ENCODE data around the gene SPRR2A.

Gene SPRR2A

DNA sequence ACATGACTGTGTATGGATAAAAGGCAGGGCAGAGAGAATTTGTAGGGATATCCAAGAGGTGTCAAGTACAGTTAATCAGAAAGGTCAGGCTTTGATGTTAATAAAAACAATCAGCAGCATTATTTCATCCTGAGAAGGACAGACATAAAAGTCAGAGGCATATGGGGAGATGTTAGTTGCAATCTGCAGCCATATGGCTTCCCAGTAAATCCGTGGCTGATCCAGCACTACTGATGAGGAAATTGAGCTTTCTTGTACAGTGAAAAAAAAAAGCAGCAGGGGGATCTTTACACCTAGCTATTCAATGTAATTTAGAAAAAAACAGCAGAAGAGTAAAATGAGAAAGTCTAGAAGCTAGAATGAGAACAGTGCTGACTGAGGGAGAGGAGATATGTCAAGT, 28.5 kb downstream of the SPRR2A start:
- no peak for DNase-seq (ENCODE audit: low read depth in 1 of 2, low spot score in 1 of 2)
- Histone ChIP-seq H3K27me3 (ENCODE audit: insufficient read depth, poor library complexity, severe bottlenecking) (no peaks in the 10 kb centered on the region), H3K27ac (replicated peaks) (no peak overlapping the region), H3K4me3 (replicated peaks; ENCODE audit: insufficient read depth, low read length) (no peak overlapping the region)
- TF ChIP-seq, protein P1, sequence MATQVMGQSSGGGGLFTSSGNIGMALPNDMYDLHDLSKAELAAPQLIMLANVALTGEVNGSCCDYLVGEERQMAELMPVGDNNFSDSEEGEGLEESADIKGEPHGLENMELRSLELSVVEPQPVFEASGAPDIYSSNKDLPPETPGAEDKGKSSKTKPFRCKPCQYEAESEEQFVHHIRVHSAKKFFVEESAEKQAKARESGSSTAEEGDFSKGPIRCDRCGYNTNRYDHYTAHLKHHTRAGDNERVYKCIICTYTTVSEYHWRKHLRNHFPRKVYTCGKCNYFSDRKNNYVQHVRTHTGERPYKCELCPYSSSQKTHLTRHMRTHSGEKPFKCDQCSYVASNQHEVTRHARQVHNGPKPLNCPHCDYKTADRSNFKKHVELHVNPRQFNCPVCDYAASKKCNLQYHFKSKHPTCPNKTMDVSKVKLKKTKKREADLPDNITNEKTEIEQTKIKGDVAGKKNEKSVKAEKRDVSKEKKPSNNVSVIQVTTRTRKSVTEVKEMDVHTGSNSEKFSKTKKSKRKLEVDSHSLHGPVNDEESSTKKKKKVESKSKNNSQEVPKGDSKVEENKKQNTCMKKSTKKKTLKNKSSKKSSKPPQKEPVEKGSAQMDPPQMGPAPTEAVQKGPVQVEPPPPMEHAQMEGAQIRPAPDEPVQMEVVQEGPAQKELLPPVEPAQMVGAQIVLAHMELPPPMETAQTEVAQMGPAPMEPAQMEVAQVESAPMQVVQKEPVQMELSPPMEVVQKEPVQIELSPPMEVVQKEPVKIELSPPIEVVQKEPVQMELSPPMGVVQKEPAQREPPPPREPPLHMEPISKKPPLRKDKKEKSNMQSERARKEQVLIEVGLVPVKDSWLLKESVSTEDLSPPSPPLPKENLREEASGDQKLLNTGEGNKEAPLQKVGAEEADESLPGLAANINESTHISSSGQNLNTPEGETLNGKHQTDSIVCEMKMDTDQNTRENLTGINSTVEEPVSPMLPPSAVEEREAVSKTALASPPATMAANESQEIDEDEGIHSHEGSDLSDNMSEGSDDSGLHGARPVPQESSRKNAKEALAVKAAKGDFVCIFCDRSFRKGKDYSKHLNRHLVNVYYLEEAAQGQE (IDR thresholded peaks at IDR 0.05; ENCODE audit: insufficient replicate concordance, low read depth) = no peak
- TF ChIP-seq, protein P2, sequence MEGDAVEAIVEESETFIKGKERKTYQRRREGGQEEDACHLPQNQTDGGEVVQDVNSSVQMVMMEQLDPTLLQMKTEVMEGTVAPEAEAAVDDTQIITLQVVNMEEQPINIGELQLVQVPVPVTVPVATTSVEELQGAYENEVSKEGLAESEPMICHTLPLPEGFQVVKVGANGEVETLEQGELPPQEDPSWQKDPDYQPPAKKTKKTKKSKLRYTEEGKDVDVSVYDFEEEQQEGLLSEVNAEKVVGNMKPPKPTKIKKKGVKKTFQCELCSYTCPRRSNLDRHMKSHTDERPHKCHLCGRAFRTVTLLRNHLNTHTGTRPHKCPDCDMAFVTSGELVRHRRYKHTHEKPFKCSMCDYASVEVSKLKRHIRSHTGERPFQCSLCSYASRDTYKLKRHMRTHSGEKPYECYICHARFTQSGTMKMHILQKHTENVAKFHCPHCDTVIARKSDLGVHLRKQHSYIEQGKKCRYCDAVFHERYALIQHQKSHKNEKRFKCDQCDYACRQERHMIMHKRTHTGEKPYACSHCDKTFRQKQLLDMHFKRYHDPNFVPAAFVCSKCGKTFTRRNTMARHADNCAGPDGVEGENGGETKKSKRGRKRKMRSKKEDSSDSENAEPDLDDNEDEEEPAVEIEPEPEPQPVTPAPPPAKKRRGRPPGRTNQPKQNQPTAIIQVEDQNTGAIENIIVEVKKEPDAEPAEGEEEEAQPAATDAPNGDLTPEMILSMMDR (IDR thresholded peaks at IDR 0.05; ENCODE audit: insufficient read depth, low read length) = no peak
- no peak for TF ChIP-seq SPI1 (IDR thresholded peaks at IDR 0.05; ENCODE audit: borderline replicate concordance, low read depth)

DNA sequence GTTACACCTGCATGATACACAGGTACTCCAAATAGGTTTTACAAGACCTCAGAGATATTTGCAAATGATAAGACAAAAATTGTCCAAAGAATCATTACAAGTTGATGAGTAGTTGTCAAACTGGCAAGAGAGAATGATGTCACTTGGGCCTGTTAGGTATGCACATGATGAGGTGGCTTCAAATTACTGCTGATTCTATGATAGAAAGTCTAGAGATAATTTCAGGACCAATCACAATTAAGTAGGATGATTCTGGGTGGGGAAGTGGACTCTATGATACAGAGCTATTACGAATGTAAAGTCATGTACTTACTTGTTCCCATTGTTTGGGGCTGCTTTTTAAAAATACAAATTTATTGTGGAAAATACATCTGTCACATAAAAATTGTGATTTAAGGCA, 31.5 kb downstream of the SPRR2A start:
- TF ChIP-seq, protein P2 (IDR thresholded peaks at IDR 0.05; ENCODE audit: insufficient read depth, low read length) = no peak
- TF ChIP-seq GABPA (IDR thresholded peaks at IDR 0.05; ENCODE audit: low read depth) = no peak
- TF ChIP-seq SPI1 (IDR thresholded peaks at IDR 0.05; ENCODE audit: borderline replicate concordance, low read depth) = no peak
- no peak for TF ChIP-seq POLR2AphosphoS5 (IDR thresholded peaks at IDR 0.05; ENCODE audit: low read depth)
- TF ChIP-seq, protein P1 (IDR thresholded peaks at IDR 0.05; ENCODE audit: insufficient replicate concordance, low read depth) = no peak
- H3K4me3 ChIP-seq (replicated peaks; ENCODE audit: insufficient read depth, low read length) = no peak overlapping the region
- no peak for DNase-seq (ENCODE audit: low read depth in 1 of 2, low spot score in 1 of 2)

DNA sequence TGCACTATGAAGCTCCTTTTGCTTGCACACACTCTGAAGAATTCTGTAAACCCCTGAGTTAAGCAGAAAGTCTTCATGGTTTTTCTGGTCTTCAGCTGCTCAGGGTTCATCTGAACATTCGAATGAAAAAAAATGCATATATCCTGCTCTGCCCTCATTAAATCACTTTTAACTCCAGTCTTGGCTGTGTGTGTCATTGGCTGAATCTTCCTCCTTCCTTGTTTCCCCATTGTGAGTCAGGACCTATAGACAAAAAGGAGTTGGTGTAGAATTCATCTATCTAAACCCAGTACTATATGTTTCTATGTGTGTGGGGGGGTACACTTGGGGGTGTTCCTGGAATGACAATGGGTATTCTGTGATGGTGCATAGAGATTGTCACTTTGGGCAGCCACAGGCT, 32.9 kb downstream of the SPRR2A start:
- no peak for DNase-seq (ENCODE audit: low read depth in 1 of 2, low spot score in 1 of 2)
- no peaks in the 10 kb centered on the region for H3K27me3 ChIP-seq (ENCODE audit: insufficient read depth, poor library complexity, severe bottlenecking)
- TF ChIP-seq, protein P2 (IDR thresholded peaks at IDR 0.05; ENCODE audit: insufficient read depth, low read length) = no peak
- TF ChIP-seq, protein P1 (IDR thresholded peaks at IDR 0.05; ENCODE audit: insufficient replicate concordance, low read depth) = no peak
- no peak for TF ChIP-seq POLR2AphosphoS5 (IDR thresholded peaks at IDR 0.05; ENCODE audit: low read depth)
- no peak for TF ChIP-seq GABPA (IDR thresholded peaks at IDR 0.05; ENCODE audit: low read depth)
- no peak for TF ChIP-seq SPI1 (IDR thresholded peaks at IDR 0.05; ENCODE audit: borderline replicate concordance, low read depth)
- no peak overlapping the region for H3K27ac ChIP-seq (replicated peaks)
- H3K4me3 ChIP-seq (replicated peaks; ENCODE audit: insufficient read depth, low read length) = no peak overlapping the region

More for the DNA sequence above, 31.5 kb downstream of the SPRR2A start:
- Histone ChIP-seq H3K27me3 (ENCODE audit: insufficient read depth, poor library complexity, severe bottlenecking) (no peaks in the 10 kb centered on the region), H3K27ac (replicated peaks) (no peak overlapping the region)
